ACHN (cell line): ENCODE measurements around the gene MRFAP1L1.
"Not testable (repeated sequence)": the region's sequence is repeated elsewhere in the genome, so short reads cannot be mapped to it uniquely, and the experiment has no call there.

Source experiments
- DNase-seq: peaks from one replicate; pipeline ENCODE4 v3.0.0-alpha.2; 2015
- in situ Hi-C: cut with HindIII; loops from 2 replicates; pipeline ENCODE4 v1.10.0; 2017; ENCODE audit warnings: low sequenced_read_pairs, low pct_ligation_motif_present, low pct_unique_long_range_greater_than_20kb

Gene MRFAP1L1

GRCh38 chr4:6674500-6675149 is 35.0 kb downstream of the MRFAP1L1 start:
- peak; percentile 48 for DNase-seq
- in situ Hi-C loops = no loop called here

GRCh38 chr4:6673660-6674499 is 35.8 kb downstream of the MRFAP1L1 start:
- in situ Hi-C loops = no loop called here
- peak; percentile 92 for DNase-seq

- in situ Hi-C loops = not testable (repeated sequence)
- DNase-seq = peak; percentile 17
These were observed 36.4 kb downstream of the MRFAP1L1 start for GRCh38 chr4:6673191-6673659.

DNA sequence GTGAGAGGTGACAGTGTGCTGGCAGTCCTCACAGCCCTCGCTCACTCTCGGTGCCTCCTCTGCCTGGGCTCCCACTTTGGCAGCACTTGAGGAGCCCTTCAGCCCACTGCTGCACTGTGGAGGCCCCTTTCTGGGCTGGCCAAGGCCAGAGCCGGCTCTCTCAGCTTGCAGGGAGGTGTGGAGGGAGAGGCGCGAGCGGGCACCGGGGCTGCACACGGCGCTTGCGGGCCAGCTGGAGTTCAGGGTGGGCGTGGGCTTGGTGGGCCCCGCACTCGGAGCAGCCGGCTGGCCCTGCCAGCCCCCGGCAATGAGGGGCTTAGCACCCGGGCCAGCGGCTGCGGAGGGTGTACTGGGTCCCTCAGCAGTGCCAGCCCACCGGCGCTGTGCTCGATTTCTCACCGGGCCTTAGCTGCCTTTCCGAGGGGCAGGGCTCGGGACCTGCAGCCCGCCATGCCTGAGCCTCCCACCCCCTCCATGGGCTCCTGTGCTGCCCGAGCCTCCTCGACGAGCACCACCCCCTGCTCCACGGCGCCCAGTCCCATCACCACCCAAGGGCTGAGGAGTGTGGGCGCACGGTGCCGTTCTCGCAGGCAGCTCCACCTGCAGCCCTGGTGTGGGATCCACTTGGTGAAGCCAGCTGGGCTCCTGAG is 37.0 kb downstream of the MRFAP1L1 start:
- DNase-seq, in situ Hi-C loops: not testable (repeated sequence)

GRCh38 chr4:6672131-6672530 is 37.5 kb downstream of the MRFAP1L1 start:
- DNase-seq = no peak
- in situ Hi-C loops = no loop called here

- in situ Hi-C loops = no loop called here
- no peak for DNase-seq
These were observed 38.0 kb downstream of the MRFAP1L1 start for GRCh38 chr4:6671648-6672047.

GRCh38 chr4:6668391-6668790 is 41.3 kb downstream of the MRFAP1L1 start:
- in situ Hi-C loops = no loop called here
- peak; percentile 75 for DNase-seq

DNA sequence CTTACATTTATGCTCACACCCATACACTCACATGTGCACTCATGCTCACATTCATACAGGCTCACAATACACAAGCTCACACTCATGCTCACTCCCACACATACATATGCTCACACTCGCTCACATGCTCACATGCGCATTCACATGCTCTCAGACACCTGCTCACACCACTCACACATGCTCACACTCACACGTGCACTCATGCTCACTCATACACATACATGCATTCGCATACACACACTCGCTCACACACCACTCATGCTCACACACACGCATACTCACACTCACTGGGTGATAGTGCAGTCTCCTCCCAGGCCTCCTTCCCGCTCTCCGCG is 44.4 kb downstream of the MRFAP1L1 start:
- DNase-seq = no peak
- in situ Hi-C loops = no loop called here

- no peak for DNase-seq
- in situ Hi-C loops = no loop called here
These were observed 45.9 kb downstream of the MRFAP1L1 start for GRCh38 chr4:6663596-6664393.

DNA sequence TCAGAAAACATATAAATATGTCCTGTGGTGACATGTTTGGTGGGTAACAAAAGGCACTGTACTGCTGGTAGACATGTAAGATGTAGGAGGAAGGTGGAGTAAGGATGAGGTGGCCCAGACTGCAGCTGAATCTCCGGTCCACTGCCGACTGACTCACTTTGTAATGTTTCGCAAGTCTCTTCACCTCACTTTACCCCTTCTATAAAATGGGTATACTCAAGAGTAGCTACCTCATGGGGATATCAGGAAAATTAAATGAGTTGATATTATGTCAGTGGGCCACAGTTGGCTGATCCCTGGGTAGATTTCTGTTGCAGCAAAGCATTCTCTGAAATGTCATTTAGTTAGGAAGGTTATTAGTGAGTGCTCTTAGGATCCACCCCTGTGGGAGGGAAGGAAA is 47.1 kb downstream of the MRFAP1L1 start:
- in situ Hi-C loops = no loop called here
- no peak for DNase-seq

DNA sequence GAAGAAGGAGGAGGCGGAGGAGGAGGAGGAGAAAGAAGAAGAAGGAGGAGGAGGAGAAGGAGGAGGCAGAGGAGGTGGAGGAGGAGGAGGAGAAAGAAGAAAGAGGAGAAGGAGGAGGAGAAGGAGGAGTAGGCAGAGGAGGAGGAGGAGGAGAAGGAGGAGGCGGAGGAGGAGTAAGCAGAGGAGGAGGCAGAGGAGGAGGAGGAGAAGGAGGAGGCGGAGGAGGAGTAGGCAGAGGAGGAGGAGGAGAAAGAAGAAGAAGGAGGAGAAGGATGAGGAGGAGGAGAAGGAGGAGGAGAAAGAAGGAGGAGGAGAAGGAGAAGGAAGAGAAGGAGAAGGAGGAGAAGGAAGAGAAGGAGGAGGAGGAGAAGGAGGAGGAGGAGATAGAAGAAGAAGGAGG is 49.2 kb downstream of the MRFAP1L1 start:
- no peak for DNase-seq
- in situ Hi-C loops = no loop called here

DNA sequence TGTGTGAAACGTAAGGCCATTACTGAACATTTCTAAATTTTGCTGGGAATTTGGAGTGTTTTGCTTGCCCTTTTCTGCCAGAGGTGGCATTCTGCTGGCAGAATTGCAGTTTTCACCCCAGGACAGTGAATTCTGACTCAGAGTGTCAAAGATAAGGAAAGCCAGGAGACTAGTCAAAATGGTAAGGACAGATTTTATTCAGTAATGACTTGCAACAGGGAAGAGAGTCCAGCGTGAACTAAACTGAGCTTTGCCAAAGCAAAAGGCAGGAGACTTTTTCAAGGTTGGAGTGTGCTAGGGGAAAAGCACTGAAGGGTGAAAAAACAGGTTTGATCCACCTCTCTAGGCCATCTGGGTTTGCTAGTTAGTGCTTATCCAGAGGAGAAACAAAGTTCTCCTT is 49.8 kb downstream of the MRFAP1L1 start:
- in situ Hi-C loops = no loop called here
- DNase-seq = no peak

DNA sequence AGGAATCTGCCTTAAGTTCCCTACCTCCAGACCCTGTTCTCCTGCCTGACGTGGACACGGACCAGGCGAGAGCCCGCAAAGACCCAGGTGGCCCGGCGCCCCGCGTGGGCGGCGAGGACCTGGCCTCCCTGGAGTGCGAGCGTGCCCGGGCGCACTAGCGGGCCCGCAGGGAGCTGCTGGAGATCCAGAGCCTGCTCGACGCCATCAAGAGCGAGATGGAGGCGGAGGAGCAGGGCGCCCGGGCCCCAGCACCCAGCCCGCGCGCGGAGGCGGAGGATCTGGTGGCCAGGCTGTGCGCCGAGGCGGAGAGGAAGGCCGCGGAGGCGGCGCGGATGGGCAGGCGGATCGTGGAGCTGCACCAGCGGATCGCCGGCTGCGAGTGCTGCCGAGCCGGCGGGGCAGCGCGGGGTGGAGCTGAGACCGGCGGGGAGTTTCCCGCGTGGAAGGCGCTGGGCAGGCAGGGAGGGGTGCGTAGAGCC is 51.0 kb downstream of the MRFAP1L1 start:
- in situ Hi-C loops = no loop called here
- no peak for DNase-seq

GRCh38 chr4:6658209-6658595 is 51.5 kb downstream of the MRFAP1L1 start:
- in situ Hi-C loops = no loop called here
- no peak for DNase-seq
